DOHH2 (cell line): ENCODE data around the gene GRID1.

Experiments used
- CTCF ChIP-seq: fragments of 200-600 bp; sonication (generic); IDR thresholded peaks from one replicate; pipeline ENCODE4 v1.5.1; 2014; ENCODE audit warnings: antibody characterized with exemption, mild to moderate bottlenecking, low read depth, low read length; ENCODE audit not compliant: poor library complexity, severe bottlenecking
- EZH2phosphoT487 ChIP-seq: fragments of 200-600 bp; sonication (generic); IDR thresholded peaks from 2 replicates; pipeline ENCODE4 v1.6.1; 2017; ENCODE audit warnings: borderline replicate concordance, mild to moderate bottlenecking, antibody characterized with exemption, low read length, moderate library complexity, mixed read lengths

- TF ChIP-seq CTCF (no peak), EZH2phosphoT487 (no peak)
Observed at GRCh38 chr10:86003201-86003621, 363.4 kb downstream of the GRID1 start.
